Right renal pelvis (tissue), 4 donors: ENCODE results near the gene SKA1. TPM values are rescaled to one million over a fixed set of nuclear protein-coding genes. Genes with fewer than 3 reads are reported as not detected.
"Not testable (repeated sequence)": the region's sequence is repeated elsewhere in the genome, so short reads cannot be mapped to it uniquely, and the experiment has no call there.

Experiments
- DNase-seq, 4 donors: peaks; one replicate each; pipeline ENCODE4 v3.0.0-alpha.2; 2013; ENCODE audit warnings: low read depth in 4 of 4, low spot score in 3 of 4, missing footprints in 1 of 4
- polyA plus RNA-seq, 4 donors: library from polyadenylated mRNA; unstranded; fragments of 120-200 nt; gene quantifications; one replicate each; pipeline ENCODE4 v1.2.1, GENCODE V29; 2013; ENCODE audit not compliant: insufficient read length in 4 of 4

Gene SKA1
- polyA plus RNA-seq, 4 donors, result 6.1 to 8.3 (median 7.7) TPM

DNA sequence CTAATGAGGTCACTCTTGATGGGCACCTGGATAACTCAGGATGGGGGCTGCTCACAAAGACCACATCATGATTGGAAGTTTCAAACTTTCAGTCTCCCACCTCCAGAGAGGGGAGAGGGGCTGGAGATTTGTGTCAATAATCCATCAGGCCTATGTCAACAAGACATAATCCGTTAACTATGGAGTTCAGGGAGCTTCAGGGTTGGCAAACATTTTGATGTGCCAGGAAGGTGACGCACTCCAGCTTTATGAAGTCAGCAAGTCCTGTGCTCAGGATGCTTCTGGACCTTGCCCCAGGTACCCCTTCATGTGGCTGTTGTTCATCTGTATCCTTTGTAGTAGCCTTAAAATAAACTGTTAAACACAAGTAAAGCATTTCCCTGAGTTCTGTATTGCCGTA, 19.0 kb downstream of the SKA1 start:
- no peak for DNase-seq

DNA sequence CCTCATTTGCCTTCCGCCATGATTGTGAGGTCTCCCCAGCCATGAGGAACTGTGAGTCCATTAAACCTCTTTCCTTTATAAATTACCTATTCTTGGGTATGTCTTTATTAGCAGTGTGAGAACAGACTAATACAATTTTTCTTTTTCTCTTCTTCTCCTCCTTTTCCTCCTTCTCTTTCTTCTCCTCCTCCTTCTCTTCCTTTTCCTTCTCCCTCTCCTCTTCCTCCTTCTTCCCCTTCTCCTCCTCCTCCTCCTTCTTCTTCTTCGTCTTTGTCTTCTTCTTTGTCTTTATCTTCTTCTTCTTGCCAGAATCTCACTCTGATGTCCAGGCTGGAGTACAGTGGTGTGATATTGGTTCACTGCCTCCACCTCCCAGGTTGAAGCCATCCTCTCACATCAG, 20.2 kb downstream of the SKA1 start:
- no peak for DNase-seq

DNA sequence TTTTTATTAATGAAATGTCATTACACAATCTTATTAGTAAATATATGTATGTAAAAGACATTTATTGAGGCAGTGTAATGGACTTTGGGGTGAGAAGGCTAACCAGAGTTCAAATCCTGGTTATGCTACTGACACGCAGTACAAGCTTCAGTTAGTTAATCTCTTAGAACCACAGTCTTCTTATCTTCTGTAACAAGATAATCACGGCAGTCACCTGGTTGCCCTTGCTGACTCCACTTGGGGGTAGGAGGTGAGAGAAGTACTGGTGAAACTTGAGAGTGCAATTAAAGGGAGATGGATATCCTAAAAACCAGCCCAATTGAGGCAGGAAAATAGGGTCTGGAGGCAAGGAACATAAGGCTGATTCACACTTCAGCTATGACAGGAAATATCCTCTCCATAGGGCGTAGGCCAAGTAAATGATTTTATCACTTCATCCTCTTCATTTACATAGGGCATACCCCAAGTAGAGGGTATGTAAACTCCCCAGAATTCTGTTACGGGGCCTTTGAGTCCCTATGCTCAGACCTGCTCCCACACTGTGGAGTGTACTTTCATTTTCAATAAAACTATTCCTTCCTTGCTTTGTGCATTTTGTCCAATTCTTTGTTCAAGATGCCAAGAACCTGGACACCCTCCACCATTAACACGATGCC, 21.3 kb downstream of the SKA1 start:
- DNase-seq, result no peak

DNA sequence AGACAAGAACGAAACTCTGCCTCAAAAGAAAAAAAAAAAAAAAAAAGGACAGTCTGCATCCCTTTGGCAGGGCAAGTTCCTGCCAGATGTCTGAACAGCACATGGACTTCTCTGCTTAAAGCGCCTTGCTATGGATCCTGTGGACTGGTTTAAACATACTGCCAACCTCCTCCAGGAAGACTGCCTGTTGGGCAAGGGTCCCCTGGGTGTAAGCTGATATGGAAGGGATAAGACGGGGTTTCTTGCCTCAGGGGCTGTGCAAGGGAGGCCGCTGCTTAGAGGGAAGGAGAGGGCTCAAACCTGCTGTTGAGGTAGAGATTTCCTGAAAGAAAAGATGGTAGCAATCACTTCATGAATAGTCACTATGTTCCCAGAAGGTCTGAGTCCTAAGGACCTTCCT, 22.2 kb downstream of the SKA1 start:
- no peak for DNase-seq

DNA sequence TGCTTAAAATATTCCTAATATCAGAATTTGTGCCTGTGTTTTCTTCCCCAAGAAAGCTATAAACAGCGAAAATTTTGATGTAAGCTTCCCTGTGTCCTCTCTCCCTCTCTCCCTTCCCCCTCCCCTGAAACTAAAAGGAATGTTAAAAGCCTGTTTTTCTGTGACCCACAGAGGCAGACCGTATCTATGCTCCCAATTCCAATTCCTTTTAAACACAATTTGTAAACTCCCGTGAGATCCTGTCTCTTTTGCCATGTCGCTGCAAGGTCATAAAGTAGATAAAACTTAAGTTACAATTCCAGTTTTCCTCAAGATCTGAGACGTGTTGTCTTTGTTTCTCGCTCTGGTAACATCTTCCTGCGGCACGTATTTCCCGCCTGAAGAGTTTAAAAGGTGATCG, 23.3 kb downstream of the SKA1 start:
- no peak for DNase-seq

DNA sequence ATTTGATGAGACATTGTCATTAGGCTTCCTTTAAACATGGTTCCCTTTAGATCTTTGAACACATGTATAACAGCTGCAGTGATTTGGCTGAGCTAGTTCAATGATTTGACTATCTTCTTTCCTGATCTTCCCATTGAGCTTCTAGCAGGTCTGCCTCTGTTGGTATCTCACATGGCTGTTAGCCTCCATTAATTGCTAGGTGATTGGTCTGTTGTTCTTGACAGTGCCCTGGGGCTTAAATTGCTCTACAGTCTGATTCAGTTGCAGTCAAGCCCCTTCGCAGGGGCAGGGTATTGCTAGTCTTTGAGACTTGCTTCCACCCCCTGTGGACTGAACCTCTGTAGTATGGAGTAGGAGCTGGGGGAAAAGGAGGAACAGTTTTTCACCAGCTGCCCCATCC, 24.1 kb downstream of the SKA1 start:
- DNase-seq, result no peak

DNA sequence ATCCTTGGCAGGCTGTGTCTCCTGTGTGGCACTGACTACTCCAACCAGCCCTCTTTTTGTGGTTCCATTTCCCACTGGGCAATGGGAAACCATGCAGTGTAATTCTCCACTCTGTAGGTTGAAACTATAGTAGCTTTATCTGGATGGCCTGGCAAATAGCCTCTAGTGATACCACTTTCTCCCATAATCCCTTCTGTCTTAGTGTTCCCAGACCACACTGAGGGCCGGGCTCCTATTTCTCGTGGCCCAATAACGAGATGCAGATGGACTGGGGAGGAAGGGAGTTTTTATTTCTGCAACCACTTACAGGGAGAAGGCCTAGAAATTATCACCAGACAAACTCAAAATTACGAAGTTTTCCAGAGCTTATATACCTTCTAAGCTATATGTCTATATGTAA, 24.7 kb downstream of the SKA1 start:
- no peak for DNase-seq

DNA sequence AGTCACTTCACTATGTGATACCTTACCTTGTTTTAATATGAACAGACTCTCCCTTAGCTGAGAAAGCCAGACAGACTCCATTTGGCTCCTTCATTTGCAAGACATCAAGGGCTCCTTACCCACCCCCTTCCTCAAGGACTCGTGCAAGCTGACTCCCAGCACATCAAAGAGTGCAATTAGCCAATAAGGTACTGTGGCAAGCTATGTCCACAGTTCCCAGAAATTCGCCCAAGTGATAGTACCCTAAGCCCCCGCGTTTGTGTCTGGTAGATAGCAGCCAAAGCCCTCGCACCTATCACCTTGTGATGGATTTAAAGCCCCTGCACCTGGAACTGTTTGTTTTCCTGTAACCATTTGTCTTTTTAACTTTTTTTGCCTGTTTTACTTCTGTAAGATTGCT, 25.6 kb downstream of the SKA1 start:
- DNase-seq, result not testable (repeated sequence)

DNA sequence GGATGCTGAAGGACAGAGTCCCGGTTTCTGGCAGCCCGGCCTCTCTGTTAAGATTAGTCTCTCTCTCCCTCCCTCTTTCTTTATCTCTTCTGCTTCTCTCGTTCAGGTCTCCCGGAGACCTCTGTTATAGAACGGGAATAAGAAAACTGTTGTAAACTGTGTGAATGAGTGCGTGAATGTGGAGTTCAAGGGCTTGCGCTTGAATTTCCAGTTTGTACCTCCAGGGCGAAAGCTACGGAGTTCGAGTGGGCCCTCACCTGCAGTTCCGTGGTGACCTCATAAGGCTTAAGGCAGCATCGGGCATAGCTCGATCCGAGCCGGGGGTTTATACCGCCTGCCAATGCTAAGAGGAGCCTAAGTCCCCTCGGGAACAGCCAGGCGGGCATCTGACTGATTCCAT, 26.4 kb downstream of the SKA1 start:
- DNase-seq, result no peak

DNA sequence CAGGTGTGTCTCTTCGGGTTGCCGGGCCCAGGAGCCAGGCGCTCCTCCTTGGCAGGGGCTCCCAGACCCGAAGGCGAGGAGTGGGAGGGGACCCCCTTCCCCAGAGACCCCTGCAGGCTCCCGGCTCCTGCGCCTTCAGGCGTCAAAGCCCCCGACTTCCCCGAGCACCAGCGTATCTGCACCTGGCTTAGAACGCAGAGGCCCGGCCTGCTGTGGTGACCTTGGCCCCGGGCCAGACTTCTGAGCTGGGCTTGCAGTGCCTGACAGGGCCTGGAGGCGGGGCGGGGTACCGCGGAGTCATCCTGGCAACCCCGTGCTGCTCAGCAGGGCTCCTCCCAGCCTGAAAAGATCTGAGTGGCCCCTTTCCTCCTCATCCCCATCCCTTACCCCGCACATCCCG, 27.0 kb downstream of the SKA1 start:
- no peak for DNase-seq

DNA sequence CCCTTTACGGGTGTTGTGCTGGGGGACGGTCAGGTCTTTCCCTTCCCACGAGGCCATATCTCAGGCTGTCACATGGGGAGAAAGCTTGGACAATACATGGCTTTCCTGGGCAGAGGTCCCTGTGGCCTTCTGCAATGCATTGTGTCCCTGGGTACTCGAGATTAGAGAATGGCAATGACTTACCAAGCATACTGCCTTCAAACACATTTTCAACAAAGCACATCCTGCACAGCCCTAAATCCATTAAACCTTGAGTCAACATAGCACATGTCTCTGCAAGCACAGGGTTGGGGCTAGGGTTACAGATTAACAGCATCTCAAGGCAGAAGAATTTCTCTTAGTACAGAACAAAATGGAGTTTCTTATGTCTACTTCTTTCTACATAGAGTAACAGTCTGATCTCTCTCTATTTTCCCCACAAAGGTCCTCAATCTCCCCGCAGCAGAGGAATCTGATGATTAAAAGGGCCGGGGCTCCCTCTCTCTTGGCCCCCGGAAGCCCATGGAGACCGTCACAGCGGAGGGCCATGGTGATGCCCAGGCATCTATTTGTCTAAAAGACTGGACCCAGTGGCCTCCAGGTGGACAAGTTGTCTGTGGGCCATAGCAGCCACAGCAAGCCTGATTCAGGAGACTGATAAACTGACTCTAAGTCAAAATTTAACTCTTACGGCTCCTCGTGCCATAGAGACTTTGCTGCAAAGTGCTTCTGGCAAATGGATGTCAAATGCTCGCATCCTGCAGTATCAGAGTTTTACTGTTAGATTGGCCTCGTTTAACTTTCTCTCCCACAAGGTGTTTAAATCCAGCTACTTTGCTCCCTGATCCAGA, 30.1 kb downstream of the SKA1 start:
- not testable (repeated sequence) for DNase-seq

DNA sequence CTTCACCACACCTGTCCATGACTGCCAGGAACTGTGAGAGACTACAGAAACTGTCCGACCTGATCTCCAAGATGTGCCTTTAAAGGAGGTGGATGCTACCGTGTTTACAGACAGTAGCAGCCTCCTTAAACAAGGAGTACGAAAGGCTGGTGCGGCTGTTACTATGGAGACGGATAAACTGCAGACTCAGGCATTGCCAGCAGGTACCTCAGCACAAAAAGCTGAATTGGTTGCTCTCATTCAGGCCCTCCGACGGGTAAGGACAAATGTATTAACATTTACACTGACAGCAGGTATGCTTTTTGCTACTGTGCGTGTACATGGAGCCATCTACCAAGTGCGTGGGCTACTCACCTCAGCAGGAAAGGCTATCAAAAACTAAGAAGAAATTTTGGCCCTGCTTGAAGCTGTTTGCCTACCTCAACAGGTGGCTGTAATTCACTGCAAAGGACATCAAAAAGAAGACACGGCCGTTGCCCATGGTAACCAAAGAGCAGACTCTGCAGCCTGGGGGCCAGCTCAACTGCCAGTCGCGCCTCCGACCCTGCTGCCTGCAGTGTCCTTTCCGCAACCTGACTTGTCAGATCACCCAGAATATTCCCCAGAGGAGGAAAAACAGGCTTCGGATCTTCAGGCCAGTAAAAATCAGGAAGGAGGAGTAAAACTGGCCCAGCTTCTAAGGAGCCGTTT, 30.9 kb downstream of the SKA1 start:
- DNase-seq, result no peak

DNA sequence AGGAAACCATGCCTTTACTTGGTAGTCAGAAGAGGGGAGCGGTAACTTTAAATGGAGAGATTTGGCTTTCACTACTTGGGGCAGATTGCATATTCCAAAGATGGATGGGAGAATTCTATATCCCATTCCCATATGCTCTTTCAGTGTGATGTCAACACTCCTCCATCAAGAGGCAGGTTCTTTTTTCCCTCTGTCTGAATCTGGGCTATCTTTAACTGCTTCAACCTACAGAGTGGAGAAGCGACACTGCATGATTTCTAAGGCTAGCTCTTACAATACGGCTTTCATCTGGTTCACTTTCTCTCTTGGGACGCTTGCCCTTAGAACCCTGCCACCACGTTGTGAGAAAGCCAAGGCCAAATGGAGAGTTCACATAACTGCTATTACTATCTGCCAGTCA, 34.4 kb downstream of the SKA1 start:
- no peak for DNase-seq

DNA sequence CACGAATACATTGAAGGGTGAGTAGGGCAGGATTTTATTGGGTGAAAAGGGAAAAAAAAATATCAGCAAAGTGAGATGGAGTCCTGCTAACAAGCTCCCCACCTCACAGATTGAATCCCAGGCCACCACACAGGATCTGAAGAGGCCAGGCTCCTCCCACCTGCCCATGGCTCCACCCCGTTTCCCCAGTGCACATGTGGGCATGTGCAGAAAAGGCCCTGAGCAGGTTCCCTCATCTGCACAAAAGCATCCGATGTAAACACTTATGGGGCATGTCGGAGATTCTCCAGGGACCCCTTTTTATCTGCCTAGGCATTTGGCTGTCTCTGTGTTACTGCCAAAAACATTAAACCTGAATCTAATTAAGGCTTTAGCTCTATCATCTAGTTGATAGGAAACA, 35.2 kb downstream of the SKA1 start:
- DNase-seq, result no peak

DNA sequence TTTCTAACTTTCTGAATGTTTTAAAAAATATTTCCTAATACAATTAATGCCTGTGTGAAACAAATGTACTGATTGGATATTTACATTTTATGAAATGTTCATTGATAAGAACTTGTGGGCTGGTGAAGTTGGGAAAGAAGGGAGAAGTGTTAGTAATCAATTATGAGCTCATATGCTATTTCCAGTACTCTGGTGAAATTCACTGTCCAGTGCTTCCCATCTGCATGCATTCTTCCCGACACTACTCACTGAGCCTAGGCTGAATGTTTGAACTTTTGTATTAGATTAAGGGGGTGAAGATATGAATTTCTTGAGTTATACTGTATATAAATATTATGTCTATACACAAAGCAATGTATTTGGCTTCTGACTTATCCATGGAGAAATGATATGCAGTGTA, 36.0 kb downstream of the SKA1 start:
- no peak for DNase-seq

DNA sequence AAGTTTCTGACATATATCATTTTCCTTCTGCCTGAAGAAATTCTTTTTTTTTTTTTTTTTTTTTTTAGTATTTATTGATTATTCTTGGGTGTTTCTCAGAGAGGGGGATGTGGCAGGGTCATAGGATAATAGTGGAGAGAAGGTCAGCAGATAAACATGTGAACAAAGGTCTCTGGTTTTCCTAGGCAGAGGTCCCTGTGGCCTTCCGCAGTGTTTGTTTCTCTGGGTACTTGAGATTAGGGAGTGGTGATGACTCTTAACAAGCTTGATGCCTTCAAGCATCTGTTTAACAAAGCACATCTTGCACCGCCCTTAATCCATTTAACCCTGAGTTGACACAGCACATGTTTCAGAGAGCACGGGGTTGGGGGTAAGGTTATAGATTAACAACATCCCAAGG, 42.0 kb downstream of the SKA1 start:
- not testable (repeated sequence) for DNase-seq

DNA sequence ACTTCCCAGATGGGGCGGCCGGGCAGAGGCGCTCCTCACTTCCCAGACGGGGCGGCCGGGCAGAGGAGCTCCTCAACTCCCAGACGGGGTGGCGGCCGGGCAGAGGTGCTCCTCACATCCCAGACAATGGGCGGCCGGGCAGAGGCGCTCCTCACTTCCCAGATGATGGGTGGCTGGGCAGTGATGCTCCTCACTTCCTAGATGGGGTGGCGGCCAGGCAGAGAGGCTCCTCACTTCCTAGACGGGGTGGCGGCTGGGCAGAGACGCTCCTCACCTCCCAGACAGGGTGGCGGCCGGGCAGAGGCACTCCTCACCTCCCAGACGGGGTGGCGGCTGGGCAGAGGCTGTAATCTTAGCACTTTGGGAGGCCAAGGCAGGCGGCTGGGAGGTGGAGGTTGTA, 42.9 kb downstream of the SKA1 start:
- not testable (repeated sequence) for DNase-seq

DNA sequence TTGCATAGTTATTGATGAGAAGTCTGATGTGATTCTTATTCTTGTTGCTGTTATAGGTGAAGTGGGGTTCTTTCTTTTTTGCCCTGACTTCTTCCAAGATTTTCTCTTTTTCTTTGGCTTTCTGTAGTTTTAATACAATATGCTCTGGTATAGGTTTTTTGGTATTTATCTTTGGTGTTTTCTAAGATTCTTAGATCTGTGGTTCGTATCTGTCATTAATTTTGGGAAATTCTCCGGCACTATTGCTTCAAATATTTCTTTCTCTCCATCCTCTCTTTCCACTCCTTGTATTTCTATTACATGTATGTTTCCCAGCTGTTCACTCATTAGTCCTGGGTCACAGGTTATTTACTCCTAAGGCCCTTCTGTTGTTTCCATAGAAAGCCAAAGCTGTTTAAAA, 43.8 kb downstream of the SKA1 start:
- DNase-seq, result no peak

DNA sequence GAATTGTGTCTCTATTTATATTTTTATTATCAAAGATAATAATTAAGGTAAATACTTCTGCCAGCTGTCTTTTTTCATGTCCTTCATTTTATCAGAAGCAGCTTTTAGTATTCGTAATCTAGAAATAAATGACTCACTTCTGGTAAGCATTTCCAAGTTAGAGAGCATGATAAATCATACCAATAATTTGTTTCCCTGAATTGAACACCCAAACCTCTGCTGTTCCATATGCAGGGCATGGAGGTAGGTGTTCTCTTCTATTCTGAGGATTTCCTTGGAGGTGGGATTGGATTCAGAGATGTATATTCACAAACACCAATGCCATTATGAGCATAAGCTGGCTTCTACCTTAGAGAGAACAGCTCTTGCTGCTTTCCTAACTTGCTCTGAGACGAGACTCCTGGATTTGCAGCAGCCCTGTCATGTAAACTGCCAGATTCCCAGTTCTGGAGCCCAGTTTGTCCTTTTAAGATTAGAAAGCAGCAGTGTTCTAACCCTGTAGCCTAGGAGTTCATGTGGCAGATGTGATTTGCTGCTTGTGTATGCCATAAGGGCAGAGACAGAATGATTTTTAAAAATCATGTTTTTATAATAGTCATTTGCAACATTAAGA, 47.5 kb downstream of the SKA1 start:
- DNase-seq, result no peak

DNA sequence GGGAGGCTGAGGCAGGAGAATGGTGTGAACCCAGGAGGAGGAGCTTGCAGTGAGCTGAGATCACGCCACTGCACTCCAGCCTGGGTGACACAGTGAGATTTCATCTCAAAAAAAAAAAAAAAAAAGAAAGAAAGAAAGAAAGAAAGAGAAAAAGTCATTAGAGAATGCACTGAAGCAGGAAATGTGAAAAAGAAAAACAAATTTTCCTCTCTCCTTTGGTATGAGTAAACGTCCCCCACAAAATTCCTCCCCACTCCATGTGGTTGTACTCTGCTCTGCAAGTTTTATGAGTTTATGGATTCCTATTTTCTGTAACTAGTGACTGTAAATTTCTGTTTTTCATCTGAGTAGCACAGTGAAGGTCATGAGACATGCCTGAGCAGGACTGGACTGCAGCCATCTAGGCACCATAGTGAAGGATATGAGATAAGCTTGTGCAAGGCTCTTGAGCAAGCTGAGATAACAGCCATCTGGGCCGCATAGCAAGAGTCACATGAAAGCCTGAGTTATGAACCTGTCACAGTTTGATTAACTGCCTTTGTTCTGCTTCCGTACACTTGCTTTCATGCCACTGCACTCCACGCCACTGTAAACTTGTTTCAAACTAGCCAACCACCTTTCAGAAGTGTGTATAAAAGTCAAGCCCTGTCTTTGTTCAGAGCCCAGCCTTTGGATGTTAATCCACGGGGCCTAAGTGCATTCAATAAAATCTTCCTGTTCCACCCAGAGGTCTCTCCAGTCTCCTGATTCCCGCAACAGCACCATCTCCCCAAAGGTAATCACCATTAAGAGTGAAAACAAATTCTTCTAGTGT, 50.2 kb downstream of the SKA1 start:
- DNase-seq, result no peak

DNA sequence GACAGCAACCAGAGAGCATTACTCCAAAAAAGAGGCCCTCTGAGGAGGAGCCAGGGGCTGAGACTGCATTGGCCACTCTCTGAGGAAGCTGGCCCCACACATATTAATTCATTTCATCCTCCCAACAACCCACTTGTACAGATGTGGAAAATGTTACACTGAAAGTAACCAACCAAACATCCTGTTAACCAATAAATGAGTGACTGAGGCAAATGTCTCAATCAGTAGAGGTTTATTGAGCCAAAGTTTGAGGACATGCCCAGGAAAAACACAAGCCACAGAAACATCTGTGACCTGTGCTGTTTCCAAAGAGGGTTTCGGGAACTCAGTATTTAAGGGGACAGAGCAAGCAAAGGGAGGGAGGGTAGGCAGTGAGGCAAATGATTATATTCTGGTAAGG, 53.0 kb downstream of the SKA1 start:
- no peak for DNase-seq
